ENCODE measurements around the gene TYW5.

- TF ChIP-seq ZNF274 (IDR thresholded peaks at IDR 0.05; ENCODE audit: low read depth, low read length), result no peak
- TF ChIP-seq YY1 (IDR thresholded peaks at IDR 0.05; ENCODE audit: insufficient read depth, insufficient read length), result no peak
- no peak for TF ChIP-seq SUZ12 (IDR thresholded peaks at IDR 0.05; ENCODE audit: extremely low read depth, insufficient read depth, insufficient read length)
Measured at GRCh38 chr2:199950396-199950795, 4.9 kb downstream of the TYW5 start.

Measured in NT2/D1 (cell line).